GM19438 (cell line): ENCODE results near the gene COLGALT1.
"Not testable (repeated sequence)": the region's sequence is repeated elsewhere in the genome, so short reads cannot be mapped to it uniquely, and the experiment has no call there.

Source experiments
- ATAC-seq: cut with Tn5 transposase; IDR thresholded peaks from one replicate; pipeline ENCODE4 v1.9.1; 2021; ENCODE audit warnings: low read depth; ENCODE audit not compliant: unreplicated experiment

COLGALT1 gene

DNA sequence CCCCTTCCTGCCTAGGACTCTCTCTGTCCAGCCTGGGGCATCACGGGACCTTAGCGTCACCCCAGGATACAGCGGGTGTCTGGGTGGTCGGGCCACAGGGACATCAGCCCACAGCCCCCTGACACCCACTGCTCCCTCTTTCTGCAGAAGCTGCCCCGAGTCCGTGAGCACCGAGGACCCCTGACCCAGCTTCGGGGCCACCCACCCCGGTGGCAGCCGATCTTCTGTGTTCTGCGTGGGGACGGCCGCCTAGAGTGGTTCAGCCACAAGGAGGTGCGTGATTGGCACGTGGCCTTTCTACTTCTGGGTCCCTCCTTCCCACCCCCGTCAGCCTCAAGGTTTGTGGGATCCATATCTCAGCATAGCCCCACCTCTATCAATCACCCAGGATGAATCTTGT is 23.3 kb upstream of the COLGALT1 start:
- no peak for ATAC-seq

GRCh38 chr19:17532557-17532956 is 22.9 kb upstream of the COLGALT1 start:
- ATAC-seq: no peak

DNA sequence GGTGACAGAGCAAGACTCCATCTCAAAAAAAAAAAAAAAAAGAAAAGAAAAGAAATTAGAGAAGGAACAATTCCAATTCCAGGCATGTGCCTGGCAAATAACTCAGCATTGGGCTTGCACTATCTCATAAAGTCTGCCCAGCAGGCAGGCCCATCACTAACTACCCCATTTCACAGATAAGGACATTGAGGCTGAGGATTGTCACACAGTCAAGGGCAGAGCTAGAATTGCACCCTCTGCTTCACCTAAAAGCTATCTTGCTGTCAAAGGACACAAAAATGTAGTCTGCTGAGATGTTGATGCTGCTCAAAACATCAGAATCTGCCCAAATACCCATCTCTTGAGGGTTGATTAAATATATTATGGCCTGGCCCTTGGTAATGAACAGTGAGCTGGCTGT is 20.7 kb upstream of the COLGALT1 start:
- ATAC-seq: no peak

GRCh38 chr19:17536955-17537354 is 18.5 kb upstream of the COLGALT1 start:
- ATAC-seq: no peak

DNA sequence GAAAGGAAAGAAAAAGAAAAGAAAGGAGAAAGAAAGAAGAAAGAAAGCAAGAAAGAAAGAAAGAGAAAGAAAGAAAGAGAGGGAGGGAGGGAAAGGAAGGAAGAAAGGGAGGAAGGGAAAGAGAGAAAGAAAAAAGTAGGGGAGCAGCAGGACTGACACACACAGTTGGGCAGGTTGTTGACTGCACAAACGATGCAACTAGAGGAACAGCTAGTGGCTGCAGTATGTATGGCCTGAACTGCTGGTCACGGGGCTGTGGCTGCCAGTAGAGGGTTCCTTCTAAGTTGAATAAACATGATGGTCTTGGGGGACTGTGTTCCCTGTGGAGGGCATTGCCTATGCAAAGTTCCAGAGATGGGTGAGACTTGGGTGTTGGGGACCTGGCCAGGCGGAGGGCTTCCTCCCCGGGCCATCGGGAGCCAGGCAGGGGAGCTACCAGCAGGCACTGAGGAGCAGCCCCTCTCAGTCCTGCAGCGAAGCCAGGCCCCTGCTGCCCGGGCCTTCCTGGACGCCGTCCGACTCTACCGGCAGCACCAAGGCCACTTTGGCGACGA is 16.7 kb upstream of the COLGALT1 start:
- ATAC-seq: no peak

DNA sequence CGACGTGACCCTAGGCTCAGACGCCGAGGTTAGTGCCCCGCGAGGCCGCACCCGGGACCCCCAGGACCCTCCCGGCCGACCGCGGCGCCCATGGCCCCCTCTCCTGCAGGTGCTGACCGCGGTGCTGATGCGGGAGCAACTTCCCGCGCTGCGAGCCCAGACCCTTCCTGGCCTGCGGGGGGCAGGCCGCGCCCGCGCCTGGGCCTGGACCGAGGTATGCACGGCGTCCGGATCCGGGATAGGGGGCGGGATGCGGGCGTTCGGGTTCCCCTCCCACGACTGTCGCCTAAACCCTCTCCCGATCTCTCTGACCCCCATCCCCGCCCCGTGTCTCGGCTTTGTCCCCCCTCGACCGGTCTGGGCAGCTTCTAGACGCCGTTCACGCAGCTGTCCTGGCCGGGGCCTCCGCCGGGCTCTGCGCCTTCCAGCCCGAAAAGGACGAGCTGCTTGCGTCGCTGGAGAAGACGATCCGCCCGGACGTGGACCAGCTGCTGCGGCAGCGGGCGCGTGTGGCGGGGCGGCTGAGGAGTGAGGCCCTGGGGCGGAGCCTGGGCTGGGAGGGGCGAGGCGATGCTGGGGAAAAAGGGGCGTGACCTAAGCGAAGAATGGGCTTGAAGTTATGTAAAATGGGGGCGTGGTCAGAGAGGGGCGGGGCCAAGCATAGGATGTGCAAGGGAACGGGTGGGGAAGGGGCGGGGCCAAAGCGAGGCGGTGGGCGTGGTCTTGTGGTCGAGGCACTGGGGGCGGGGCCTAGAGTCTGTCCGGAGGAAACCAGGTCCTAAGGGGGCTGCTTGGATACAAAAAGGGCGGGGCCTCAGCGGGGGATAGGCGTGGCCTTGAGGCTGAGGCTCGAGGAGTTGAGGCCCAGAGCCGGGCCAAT is 16.0 kb upstream of the COLGALT1 start:
- ATAC-seq: peak; percentile 71

- ATAC-seq: no peak
Measured at GRCh38 chr19:17540174-17540573, 15.3 kb upstream of the COLGALT1 start.

GRCh38 chr19:17541184-17541759 is 14.2 kb upstream of the COLGALT1 start:
- ATAC-seq: no peak

- ATAC-seq: no peak
Measured at GRCh38 chr19:17542042-17542441, 13.4 kb upstream of the COLGALT1 start.

- no peak for ATAC-seq
Measured at GRCh38 chr19:17542793-17543582, 12.5 kb upstream of the COLGALT1 start.

GRCh38 chr19:17543986-17544385 is 11.5 kb upstream of the COLGALT1 start:
- ATAC-seq: no peak

- ATAC-seq: no peak
Measured at GRCh38 chr19:17544418-17544817, 11.0 kb upstream of the COLGALT1 start.

DNA sequence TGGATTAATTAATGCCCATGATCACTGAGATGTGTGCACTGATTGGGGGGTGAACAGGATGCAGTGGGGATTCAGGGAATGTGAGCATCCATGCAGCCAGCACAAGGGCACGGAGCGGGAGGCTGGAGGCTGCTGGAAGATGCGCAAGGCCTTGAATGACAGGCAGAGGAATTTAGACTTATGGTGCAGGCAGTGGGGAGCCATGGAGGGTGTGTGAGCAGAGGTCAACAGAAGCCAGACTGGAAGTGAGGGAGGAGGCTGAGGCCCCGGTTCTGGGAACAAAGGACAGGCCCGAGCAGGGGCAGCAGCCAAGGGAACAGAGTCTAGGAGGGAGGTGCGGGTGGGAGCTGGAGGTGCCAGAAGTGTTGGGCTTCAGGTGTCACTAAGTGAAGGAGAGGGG is 7.3 kb upstream of the COLGALT1 start:
- ATAC-seq: no peak

GRCh38 chr19:17549085-17549740 is 6.2 kb upstream of the COLGALT1 start:
- no peak for ATAC-seq

DNA sequence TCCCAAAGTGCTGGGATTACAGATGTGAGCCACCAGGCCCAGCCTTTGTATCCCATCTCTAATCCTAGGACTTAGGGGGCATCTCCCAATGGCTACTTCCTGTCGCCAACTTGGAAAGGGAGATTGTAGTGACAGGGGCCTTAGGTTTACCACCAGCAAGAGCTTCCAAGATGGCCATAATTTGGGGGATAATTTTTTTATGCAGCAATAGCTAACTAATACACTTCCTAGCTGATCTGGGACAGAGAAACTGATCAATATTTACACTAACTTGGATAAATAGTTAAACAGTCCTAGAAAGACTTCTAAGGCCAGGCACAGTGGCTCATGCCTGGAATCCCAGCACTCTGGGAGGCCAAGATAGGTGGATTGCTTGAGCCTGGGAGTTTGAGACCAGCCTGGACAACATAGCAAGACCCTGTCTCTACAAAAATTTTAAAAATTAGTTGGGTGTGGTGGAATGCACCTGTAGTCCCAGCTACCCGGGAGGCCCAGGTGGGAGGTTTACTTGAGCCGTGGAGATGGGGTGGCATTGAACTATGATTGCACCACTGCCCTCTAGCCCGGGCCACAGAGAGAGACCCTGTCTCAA is 5.3 kb upstream of the COLGALT1 start:
- no peak for ATAC-seq

GRCh38 chr19:17552735-17553134 is 2.7 kb upstream of the COLGALT1 start:
- not testable (repeated sequence) for ATAC-seq

GRCh38 chr19:17553256-17553655 is 2.2 kb upstream of the COLGALT1 start:
- no peak for ATAC-seq

DNA sequence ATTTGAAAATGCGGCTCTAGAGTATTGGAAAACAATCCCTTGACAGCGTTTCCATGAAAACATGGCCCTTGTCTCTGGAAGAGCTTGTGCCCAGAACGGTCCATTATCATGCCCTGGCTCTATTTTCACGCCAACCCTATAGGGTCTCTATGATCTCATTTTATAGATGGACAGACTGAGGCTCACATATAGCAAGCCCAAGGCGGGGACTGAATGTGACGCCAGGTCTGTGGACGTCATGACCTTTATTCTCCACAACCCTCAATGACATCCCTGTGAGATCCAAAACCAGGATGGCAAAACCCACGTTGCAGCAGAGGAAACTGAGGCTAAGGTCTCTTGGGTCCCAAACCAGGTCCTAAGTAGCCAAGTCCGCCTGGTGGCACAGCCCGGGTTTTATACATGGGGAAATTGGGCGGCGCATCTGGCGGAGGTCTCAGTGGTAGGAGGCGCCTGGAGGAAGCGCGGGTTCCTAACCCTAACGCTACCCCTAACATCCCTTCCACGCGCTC is 425 bp upstream of the COLGALT1 start:
- no peak for ATAC-seq

DNA sequence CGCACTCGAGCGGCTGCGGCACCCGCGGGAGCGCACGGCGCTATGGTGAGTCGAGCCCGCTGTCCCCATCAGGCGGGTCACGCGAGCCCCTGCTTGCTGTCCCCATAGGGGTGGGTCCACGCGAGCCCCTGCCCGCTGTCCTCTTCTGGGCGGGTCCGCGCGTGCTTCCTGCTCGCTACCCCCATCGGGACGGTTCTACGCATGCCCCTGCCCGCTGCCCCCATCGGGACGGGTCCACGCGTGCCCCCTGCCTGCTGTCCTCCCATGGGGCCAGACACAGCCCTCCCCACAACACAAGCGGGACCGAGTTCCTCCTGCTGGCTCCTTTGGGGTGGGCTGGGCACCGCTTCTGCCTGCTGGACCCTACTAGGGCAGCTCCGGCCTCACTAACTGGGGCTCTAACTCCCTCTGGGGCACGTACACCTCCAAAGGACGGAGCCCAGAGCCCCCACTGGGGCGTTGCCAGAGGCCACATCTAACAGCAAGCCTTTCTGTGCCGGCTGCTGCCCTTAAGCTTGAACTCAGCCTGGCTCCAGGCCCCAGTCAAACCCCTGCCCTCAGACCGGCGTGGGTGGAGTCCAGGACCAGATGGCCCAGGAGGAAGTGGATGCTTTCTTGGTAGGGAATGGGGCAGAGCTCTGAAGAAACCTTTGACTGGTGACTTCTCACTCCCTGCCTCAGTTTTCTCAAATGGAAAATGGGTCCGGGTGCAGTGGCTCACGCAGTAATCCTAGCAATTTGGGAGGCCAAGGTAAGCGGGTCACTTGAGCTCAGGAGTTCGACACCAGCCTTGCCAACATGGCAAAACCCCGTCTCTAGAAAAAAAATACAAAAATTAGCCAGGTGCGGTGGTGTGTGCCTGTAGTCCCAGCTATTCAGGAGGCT is 722 bp downstream of the COLGALT1 start:
- no peak for ATAC-seq
